GM19043 (cell line): ENCODE measurements around the gene PIAS1.
"Not testable (repeated sequence)": the region's sequence is repeated elsewhere in the genome, so short reads cannot be mapped to it uniquely, and the experiment has no call there.

ENCODE experiments used
- ATAC-seq: cut with Tn5 transposase; IDR thresholded peaks from one replicate; pipeline ENCODE4 v1.9.1; 2021; ENCODE audit warnings: low read depth; ENCODE audit not compliant: unreplicated experiment

Gene PIAS1

DNA sequence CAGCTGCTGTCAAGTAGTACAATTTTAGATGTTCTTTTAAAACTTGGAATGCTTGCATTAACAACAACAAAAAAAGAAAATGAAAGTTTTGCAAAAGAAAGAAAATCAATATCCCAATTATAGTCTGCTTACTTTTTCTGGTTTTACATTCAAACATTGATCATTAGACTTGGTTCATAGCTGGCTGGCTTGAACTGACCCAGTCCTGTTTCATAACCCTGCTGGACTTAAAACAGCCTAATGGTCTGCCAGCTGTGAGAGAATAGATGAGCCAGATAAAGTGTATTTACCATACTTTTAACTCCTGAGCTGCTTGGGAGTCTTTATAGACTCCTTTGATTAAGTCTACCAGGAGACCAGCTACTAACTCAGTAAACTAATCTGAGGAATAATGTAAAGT lies 59.2 kb downstream of the PIAS1 start:
- no peak for ATAC-seq

GRCh38 chr15:68113751-68114150 lies 59.6 kb downstream of the PIAS1 start:
- no peak for ATAC-seq

- ATAC-seq = no peak
These were observed 60.2 kb downstream of the PIAS1 start for GRCh38 chr15:68114356-68114755.

DNA sequence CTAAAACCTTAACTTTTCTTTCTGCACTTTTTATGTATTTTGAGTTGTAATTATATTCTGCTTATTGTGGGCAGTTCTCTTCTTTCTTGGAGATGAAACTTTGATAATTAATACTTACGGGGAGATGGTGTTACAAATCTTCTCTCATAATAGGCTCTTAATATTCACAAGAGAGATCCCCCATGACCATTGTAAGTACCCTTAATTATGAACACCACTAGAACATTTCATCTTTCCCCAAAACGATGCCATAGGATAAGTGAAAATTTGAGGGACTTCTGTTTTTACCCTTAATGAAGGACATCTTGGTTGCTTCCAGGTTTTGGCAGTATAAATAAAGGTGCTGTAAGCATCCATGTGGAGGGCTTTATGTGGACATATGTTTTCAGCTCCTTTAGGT lies 60.7 kb downstream of the PIAS1 start:
- ATAC-seq = no peak

DNA sequence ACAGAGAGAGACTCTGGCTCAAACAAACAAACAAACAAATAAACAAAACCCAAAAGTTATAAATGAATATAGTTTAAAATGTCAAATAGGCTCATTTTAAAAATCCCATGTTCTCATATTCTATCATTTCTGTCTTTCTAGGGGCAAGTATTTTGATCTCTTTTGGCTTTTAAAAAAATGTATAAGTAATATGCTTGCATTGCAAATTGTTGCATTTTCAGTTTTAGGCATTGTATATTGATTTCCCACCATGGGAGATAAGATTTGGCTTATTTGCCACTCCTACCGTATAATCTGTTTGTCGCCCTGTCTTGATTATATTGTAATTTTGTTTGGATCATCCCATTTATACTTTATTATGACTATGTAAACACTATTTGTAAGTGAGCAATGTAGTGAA lies 70.6 kb downstream of the PIAS1 start:
- no peak for ATAC-seq

DNA sequence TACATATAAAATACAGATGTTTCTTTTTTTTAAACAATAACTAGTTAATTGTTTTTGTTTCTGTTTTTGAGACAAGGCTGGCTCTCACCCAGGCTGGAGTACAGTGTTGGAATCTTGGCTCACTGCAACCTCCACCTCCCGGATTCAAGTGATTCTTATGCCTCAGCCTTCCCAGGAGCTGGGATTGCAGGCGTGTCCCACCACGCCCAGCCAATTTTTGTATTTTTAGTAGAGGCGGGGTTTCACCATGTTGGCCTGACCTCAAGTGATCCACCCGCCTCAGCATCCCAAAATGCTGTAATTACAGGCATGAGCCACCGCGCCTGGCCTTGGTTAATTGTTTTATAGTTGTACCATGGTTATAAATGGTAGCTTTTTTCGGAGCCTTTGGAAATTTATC lies 72.3 kb downstream of the PIAS1 start:
- no peak for ATAC-seq

- ATAC-seq = no peak
These were observed 75.0 kb downstream of the PIAS1 start for GRCh38 chr15:68129072-68129471.

DNA sequence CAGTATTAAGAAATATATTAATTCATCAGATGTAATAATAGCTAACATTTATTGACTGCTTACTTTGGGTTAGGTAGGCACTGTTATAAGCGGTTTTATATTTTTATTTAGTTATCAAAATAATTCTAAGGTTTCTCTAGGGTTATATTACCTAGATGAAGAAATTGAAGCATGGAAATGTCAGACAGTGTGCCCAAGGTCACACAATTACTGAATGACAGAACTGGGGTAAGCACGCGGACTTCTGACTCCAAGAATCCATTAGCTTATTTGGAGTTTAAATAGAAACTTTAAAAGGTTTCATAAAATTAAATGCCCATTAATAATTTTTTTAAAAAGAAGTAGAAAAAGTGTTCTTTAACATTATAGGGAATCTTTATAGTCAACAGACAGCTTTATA lies 76.7 kb downstream of the PIAS1 start:
- no peak for ATAC-seq

- no peak for ATAC-seq
These were observed 83.0 kb downstream of the PIAS1 start for GRCh38 chr15:68137096-68137495.

DNA sequence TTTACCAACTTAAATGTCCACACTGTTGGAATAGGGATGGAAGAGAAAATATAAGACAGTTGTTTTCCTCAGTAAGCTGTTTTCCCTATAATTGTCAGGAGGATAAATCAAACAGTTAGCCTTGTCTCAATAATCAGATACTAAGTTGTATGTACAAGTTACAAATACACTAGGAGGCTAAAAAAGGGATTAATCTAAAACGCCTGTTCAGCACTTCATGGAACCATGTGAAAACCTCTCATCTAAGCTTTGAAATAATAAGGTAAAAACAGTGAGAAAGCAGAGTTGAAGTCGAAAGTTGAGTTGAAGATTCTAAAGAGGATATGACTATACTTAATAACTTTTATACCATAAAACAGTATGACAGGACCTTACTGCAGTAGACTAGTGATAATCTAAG lies 89.0 kb downstream of the PIAS1 start:
- no peak for ATAC-seq

GRCh38 chr15:68143785-68144184 lies 89.7 kb downstream of the PIAS1 start:
- no peak for ATAC-seq

DNA sequence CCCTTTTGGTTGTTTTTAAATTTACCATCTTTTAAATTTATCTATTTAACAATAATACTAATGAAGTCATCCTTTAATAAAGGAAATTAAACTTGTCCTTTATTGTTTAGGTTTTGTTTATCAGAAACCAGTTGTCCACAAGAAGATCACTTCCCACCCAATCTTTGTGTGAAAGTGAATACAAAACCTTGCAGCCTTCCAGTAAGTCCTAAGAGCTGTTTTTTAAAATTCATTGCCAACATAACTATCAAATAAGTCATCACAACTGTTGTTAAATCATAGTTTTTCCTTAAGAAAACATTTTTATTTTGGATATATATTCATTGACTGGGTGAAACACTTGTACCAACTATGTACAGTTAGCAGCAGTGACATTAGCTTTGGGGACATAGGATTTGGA lies 91.6 kb downstream of the PIAS1 start:
- no peak for ATAC-seq

GRCh38 chr15:68148039-68148438 lies 93.9 kb downstream of the PIAS1 start:
- ATAC-seq = no peak

- no peak for ATAC-seq
These were observed 94.9 kb downstream of the PIAS1 start for GRCh38 chr15:68149059-68149458.

DNA sequence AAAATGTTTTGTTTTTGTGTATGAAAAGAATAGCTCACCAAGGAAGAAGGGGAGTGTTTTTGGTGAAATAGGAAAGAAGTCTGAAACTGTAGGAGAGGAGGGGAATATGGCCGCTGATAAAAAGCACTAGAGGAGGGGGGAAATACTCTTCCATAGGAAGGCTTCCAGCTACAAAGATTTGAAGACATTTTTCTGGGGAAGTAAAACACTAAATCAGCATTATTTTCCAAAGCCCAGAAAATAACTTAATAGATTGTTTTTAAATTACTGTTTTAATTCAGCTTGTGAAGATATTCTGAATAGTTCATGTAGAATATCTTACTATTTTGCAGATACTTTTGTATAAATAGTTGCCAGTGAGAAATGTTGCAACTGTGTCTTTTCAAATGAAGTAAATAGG lies 96.1 kb downstream of the PIAS1 start:
- ATAC-seq = no peak

DNA sequence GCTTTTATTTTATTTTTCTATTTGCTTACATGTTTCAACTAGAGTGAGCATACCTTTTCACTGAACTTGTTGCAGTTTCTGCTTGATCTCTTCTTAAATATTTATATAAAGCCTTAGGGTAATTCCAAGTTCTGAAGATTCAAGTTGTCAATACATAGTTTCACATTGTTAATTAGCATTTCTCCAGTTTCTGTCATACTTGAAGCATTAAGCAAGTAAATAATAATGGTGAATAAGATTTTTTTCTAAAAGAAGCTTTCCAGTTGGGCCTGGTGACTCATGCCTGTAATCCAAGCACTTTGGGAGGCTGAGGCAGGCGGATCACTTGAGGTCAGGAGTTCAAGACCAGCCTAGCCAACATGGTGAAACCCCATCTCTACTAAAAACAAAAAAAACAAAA lies 97.2 kb downstream of the PIAS1 start:
- no peak for ATAC-seq

GRCh38 chr15:68152342-68152741 lies 98.2 kb downstream of the PIAS1 start:
- no peak for ATAC-seq

GRCh38 chr15:68154923-68155559 lies 100.9 kb downstream of the PIAS1 start:
- ATAC-seq = no peak

- no peak for ATAC-seq
These were observed 103.0 kb downstream of the PIAS1 start for GRCh38 chr15:68157074-68157473.

DNA sequence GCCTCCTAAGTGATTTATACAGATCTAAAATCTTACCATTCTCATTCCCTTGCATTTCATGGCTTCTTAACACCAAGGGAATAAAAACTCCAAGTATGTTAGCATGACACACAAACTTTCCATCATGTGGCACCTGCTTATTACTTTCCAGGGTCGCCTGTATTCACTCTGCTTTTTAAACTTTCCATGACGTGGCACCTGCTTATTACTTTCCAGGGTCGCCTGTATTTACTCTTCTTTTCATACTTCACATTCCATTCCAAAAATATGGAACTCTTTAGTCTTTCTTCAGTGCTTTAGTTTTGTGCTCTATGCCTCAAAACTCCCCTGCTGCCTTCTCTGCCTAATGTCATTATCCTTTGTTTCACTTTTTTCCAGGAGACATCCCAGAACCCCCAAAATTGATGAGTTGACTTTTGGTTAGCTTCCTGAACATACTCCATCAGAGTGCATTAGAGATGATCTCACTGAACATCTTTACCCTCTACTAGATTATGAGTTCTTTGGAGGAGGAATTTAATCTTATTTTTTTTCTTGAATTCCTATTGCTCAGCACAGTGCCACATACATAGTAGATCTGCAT lies 104.0 kb downstream of the PIAS1 start:
- no peak for ATAC-seq

- no peak for ATAC-seq
These were observed 109.1 kb downstream of the PIAS1 start for GRCh38 chr15:68163191-68163590.

DNA sequence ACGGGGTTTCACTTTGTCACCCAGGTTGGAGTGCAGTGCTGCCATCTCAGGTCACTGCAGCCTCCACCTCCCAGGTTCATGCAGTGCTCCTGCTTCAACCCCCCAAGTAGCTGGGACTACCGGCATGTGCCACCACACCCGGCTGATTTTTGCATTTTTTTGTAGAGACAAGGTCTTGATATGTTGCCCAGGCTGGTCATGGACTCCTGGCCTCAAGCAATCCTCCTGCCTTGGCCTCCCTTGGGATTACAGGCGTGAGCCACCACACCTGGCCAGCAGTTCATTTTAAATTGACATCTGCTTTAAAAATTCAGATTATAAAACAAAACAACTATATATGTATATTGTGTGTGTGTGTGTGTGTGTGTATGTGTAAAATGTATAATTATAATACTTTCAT lies 112.7 kb downstream of the PIAS1 start:
- no peak for ATAC-seq

DNA sequence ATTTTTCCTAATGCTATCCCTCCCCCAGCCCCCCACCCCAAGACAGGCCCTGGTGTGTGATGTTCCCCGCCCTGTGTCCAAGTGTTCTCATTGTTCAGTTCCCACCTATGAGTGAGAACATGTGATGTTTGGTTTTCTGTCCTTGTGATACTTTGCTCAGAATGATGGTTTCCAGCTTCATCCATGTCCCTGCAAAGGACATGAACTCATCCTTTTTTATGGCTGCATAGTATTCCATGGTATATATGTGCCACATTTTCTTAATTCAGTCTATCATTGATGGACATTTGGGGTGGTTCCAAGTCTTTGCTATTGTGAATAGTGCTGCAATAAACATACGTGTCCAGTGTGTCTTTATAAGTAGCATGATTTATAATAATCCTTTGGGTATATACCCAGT lies 117.9 kb downstream of the PIAS1 start:
- not testable (repeated sequence) for ATAC-seq
